ENCODE results near the gene OR2G2. TPM values are rescaled to one million over a fixed set of nuclear protein-coding genes. Genes with fewer than 3 reads are reported as not detected.

OR2G2 gene
- total and polyA plus RNA-seq, 2 of the 13 experiments (the other 11 are each of a cell fraction or from before 2014, with no cell fraction given), result not detected

GRCh38 chr1:247548769-247549182 is 39.4 kb upstream of the OR2G2 start, which contains the start of gene GCSAML:
TSS of gene GCSAML (plus strand) at chr1:247549134. CDS start at chr1:247549192, 58 bp downstream.
- BruUV-seq (replicated peaks), result no TSS peak
- TF ChIP-seq ELF4 (CRISPR knock-in tag; IDR thresholded peaks at IDR 0.05; ENCODE audit: borderline replicate concordance) (no peak), ZNF678 (CRISPR knock-in tag; IDR thresholded peaks at IDR 0.05) (no peak), MTA3 (CRISPR knock-in tag; IDR thresholded peaks at IDR 0.05) (no peak), ZBED4 (CRISPR knock-in tag; IDR thresholded peaks at IDR 0.05; ENCODE audit: borderline replicate concordance) (no peak), ZNF230 (CRISPR knock-in tag; IDR thresholded peaks at IDR 0.05) (no peak), MXI1 (IDR thresholded peaks at IDR 0.05; ENCODE audit: borderline replicate concordance, low read depth, low read length) (no peak), UBTF (CRISPR knock-in tag; IDR thresholded peaks at IDR 0.05) (no peak), SATB2 (CRISPR knock-in tag; IDR thresholded peaks at IDR 0.05) (no peak), ZNF670 (CRISPR knock-in tag; IDR thresholded peaks at IDR 0.05; ENCODE audit: borderline replicate concordance) (no peak)
- no peak for FAIRE-seq

More at GRCh38 chr1:247548769-247549182, 39.4 kb upstream of the OR2G2 start, which contains the start of gene GCSAML:
- no peak within 1 kb of the TSS for H2AFZ ChIP-seq (ENCODE audit: low read length)
- no peaks in the 10 kb centered on the region for H3K9me3 ChIP-seq (ENCODE audit: low read length)
- ChIA-PET CTCF (ENCODE audit: low intra/inter-chr PET ratio, low total read pairs) (no interaction called here), POLR2A (no interaction called here)
- H3K36me3 ChIP-seq (replicated peaks in 1 of 2; ENCODE audit: control insufficient read depth in 1 of 2, insufficient read depth in 2 of 2, low read length in 2 of 2), result no peaks in the 10 kb centered on the region
- no peak within 1 kb of the TSS for H3K4me3 ChIP-seq (replicated peaks in 1 of 3; ENCODE audit: insufficient read depth in 1 of 3, low read depth in 2 of 3, low read length in 3 of 3)
- intact Hi-C loops (cut with micrococcal nuclease; ENCODE audit: unreplicated experiment), result no loop called here
- no peaks in the 10 kb centered on the region for H3K27me3 ChIP-seq (ENCODE audit: control insufficient read depth in 1 of 2, insufficient read depth in 2 of 2, low read length in 2 of 2)
- no peaks in the 10 kb centered on the region for H3K79me2 ChIP-seq (ENCODE audit: insufficient read depth, low read length)
- H3K4me2 ChIP-seq (ENCODE audit: low read depth, low read length), result no peak within 1 kb of the TSS
- H3K9ac ChIP-seq (ENCODE audit: insufficient read depth, low read depth, low read length), result no peak within 1 kb of the TSS
- H3K4me1 ChIP-seq (ENCODE audit: insufficient read depth, low read length), result no peaks in the 10 kb centered on the region
- ATAC-seq (no peak), DNase-seq (ENCODE audit: low spot score) (no peak)
- no peak within 1 kb of the TSS for H3K27ac ChIP-seq (ENCODE audit: extremely low read length, insufficient read depth, low read length)
- WGBS (ENCODE audit: low lambda C conversion rate), result 21% methylated on average over 13 of the region's 13 CpGs
- in situ Hi-C loops (cut with HindIII; ENCODE audit: extremely low pct_ligation_motif_present, low pct_unique_long_range_greater_than_20kb), result no loop called here
- H4K20me1 ChIP-seq (ENCODE audit: insufficient read depth, low read length), result no peaks in the 10 kb centered on the region
